Activated naive CD4-positive, alpha-beta T cell treated with anti-CD3 and anti-CD28 coated beads, Interleukin-2, amount 10 ng/mL, durations not matched to agents 7 days and 5 days (primary cell): ENCODE results near the gene KIF26B.
"Not testable (repeated sequence)": the region's sequence is repeated elsewhere in the genome, so short reads cannot be mapped to it uniquely, and the experiment has no call there.

Experiments
- CTCF ChIA-PET: fragments of 350-600 bp; sonication (Branson Sonifier 250); formaldehyde crosslinking; loops from one replicate; lab custom pipeline; 2021; ENCODE audit warnings: antibody characterized with exemption; lab: Charles Lee
- DNase-seq: peaks from one replicate; pipeline ENCODE4 v3.0.0-alpha.2; 2020
- H3K27ac Mint-ChIP-seq: one replicate; pipeline ENCODE4 v1.8.0; 2021; ENCODE audit warnings: mild to moderate bottlenecking, moderate library complexity, mixed read lengths
- H3K27me3 Mint-ChIP-seq: one replicate; pipeline ENCODE4 v1.8.0; 2021; ENCODE audit warnings: mild to moderate bottlenecking, mixed read lengths
- H3K36me3 Mint-ChIP-seq: one replicate; pipeline ENCODE4 v1.8.0; 2021; ENCODE audit warnings: mixed read lengths
- H3K4me1 Mint-ChIP-seq: one replicate; pipeline ENCODE4 v1.8.0; 2021; ENCODE audit warnings: mixed read lengths
- H3K4me3 Mint-ChIP-seq: one replicate; pipeline ENCODE4 v1.8.0; 2021; ENCODE audit warnings: mild to moderate bottlenecking, moderate library complexity, mixed read lengths
- H3K9me3 Mint-ChIP-seq: one replicate; pipeline ENCODE4 v1.8.0; 2021; ENCODE audit warnings: mixed read lengths

Gene KIF26B

GRCh38 chr1:245337829-245338484, 183.2 kb downstream of the KIF26B start:
- no peaks in the 10 kb centered on the region for H3K9me3 Mint-ChIP-seq
- H3K36me3 Mint-ChIP-seq: no peaks in the 10 kb centered on the region
- H3K4me1 Mint-ChIP-seq: peaks cover 4% of the 10 kb centered on the region
- no peak overlapping the region for H3K4me3 Mint-ChIP-seq
- CTCF ChIA-PET: interaction anchor here (1.4 kb wide), 1 partner anchor 43 kb away, joined by 3 read pairs; no protein-coding TSS in a partner anchor
- no peak overlapping the region for H3K27ac Mint-ChIP-seq
- H3K27me3 Mint-ChIP-seq: peaks cover 4% of the 10 kb centered on the region
- DNase-seq: no peak

GRCh38 chr1:245338485-245338877, 183.7 kb downstream of the KIF26B start:
- Mint-ChIP-seq H3K27ac (no peak overlapping the region), H3K36me3 (no peaks in the 10 kb centered on the region)
- CTCF ChIA-PET: interaction anchor here (1.4 kb wide), 1 partner anchor 42 kb away, joined by 3 read pairs; no protein-coding TSS in a partner anchor

GRCh38 chr1:245341743-245342142, 187.0 kb downstream of the KIF26B start:
- Mint-ChIP-seq H3K36me3 (no peaks in the 10 kb centered on the region), H3K27ac (no peak overlapping the region), H3K9me3 (no peaks in the 10 kb centered on the region), H3K4me3 (no peak overlapping the region), H3K4me1 (peaks cover 4% of the 10 kb centered on the region), H3K27me3 (no peaks in the 10 kb centered on the region)
- CTCF ChIA-PET: no interaction called here
- no peak for DNase-seq

More at GRCh38 chr1:245338485-245338877, 183.7 kb downstream of the KIF26B start:
- DNase-seq: no peak
- H3K4me3 Mint-ChIP-seq: no peak overlapping the region
- H3K9me3 Mint-ChIP-seq: no peaks in the 10 kb centered on the region
- peaks cover 4% of the 10 kb centered on the region for H3K4me1 Mint-ChIP-seq
- peaks cover 4% of the 10 kb centered on the region for H3K27me3 Mint-ChIP-seq

GRCh38 chr1:245345191-245345884, 190.6 kb downstream of the KIF26B start:
- no peaks in the 10 kb centered on the region for H3K27me3 Mint-ChIP-seq
- CTCF ChIA-PET: no interaction called here
- no peaks in the 10 kb centered on the region for H3K9me3 Mint-ChIP-seq
- H3K4me3 Mint-ChIP-seq: no peak overlapping the region
- H3K36me3 Mint-ChIP-seq: no peaks in the 10 kb centered on the region
- no peak for DNase-seq
- no peak overlapping the region for H3K27ac Mint-ChIP-seq
- no peaks in the 10 kb centered on the region for H3K4me1 Mint-ChIP-seq

- Mint-ChIP-seq H3K4me1 (no peaks in the 10 kb centered on the region), H3K36me3 (no peaks in the 10 kb centered on the region), H3K27ac (no peak overlapping the region), H3K27me3 (no peaks in the 10 kb centered on the region), H3K4me3 (no peak overlapping the region), H3K9me3 (no peaks in the 10 kb centered on the region)
- CTCF ChIA-PET: no interaction called here
- no peak for DNase-seq
Observed at GRCh38 chr1:245348626-245349025, 193.8 kb downstream of the KIF26B start.

- Mint-ChIP-seq H3K36me3 (no peaks in the 10 kb centered on the region), H3K4me1 (no peaks in the 10 kb centered on the region), H3K9me3 (no peaks in the 10 kb centered on the region), H3K27me3 (no peaks in the 10 kb centered on the region), H3K27ac (no peak overlapping the region), H3K4me3 (no peak overlapping the region)
- no peak for DNase-seq
- CTCF ChIA-PET: no interaction called here
Observed at GRCh38 chr1:245353411-245353810, 198.6 kb downstream of the KIF26B start.

GRCh38 chr1:245353915-245354775, 199.4 kb downstream of the KIF26B start:
- Mint-ChIP-seq H3K9me3 (no peaks in the 10 kb centered on the region), H3K4me3 (no peak overlapping the region), H3K27ac (no peak overlapping the region), H3K36me3 (no peaks in the 10 kb centered on the region), H3K4me1 (no peaks in the 10 kb centered on the region), H3K27me3 (no peaks in the 10 kb centered on the region)
- no peak for DNase-seq
- CTCF ChIA-PET: no interaction called here

GRCh38 chr1:245355851-245356630, 201.3 kb downstream of the KIF26B start:
- H3K27me3 Mint-ChIP-seq, H3K4me1 Mint-ChIP-seq, H3K4me3 Mint-ChIP-seq, H3K27ac Mint-ChIP-seq, DNase-seq, H3K36me3 Mint-ChIP-seq, H3K9me3 Mint-ChIP-seq, CTCF ChIA-PET: not testable (repeated sequence)

- Mint-ChIP-seq H3K27me3 (no peaks in the 10 kb centered on the region), H3K36me3 (no peaks in the 10 kb centered on the region), H3K27ac (no peak overlapping the region), H3K4me1 (no peaks in the 10 kb centered on the region), H3K9me3 (no peaks in the 10 kb centered on the region), H3K4me3 (no peak overlapping the region)
- CTCF ChIA-PET: no interaction called here
- no peak for DNase-seq
Observed at GRCh38 chr1:245356891-245357585, 202.3 kb downstream of the KIF26B start.

GRCh38 chr1:245359101-245359680, 204.4 kb downstream of the KIF26B start:
- DNase-seq, H3K36me3 Mint-ChIP-seq, H3K9me3 Mint-ChIP-seq, H3K4me3 Mint-ChIP-seq, CTCF ChIA-PET, H3K27ac Mint-ChIP-seq, H3K27me3 Mint-ChIP-seq, H3K4me1 Mint-ChIP-seq: not testable (repeated sequence)

- no peaks in the 10 kb centered on the region for H3K4me1 Mint-ChIP-seq
- H3K9me3 Mint-ChIP-seq: no peaks in the 10 kb centered on the region
- CTCF ChIA-PET: no interaction called here
- peaks cover 3% of the 10 kb centered on the region for H3K27me3 Mint-ChIP-seq
- H3K4me3 Mint-ChIP-seq: no peak overlapping the region
- H3K27ac Mint-ChIP-seq: no peak overlapping the region
- H3K36me3 Mint-ChIP-seq: no peaks in the 10 kb centered on the region
- DNase-seq: no peak
Observed at GRCh38 chr1:245361065-245361464, 206.3 kb downstream of the KIF26B start.

- no peaks in the 10 kb centered on the region for H3K4me1 Mint-ChIP-seq
Observed at GRCh38 chr1:245361951-245362350, 207.2 kb downstream of the KIF26B start.

GRCh38 chr1:245363461-245364200, 208.8 kb downstream of the KIF26B start:
- H3K27me3 Mint-ChIP-seq: peaks cover 3% of the 10 kb centered on the region
- no peaks in the 10 kb centered on the region for H3K36me3 Mint-ChIP-seq
- H3K4me1 Mint-ChIP-seq: no peaks in the 10 kb centered on the region
- no peak overlapping the region for H3K4me3 Mint-ChIP-seq
- no peak overlapping the region for H3K27ac Mint-ChIP-seq
- no peaks in the 10 kb centered on the region for H3K9me3 Mint-ChIP-seq
- DNase-seq: no peak
- CTCF ChIA-PET: no interaction called here

More at GRCh38 chr1:245361951-245362350, 207.2 kb downstream of the KIF26B start:
- Mint-ChIP-seq H3K4me3 (no peak overlapping the region), H3K9me3 (no peaks in the 10 kb centered on the region), H3K27ac (no peak overlapping the region), H3K36me3 (no peaks in the 10 kb centered on the region), H3K27me3 (peaks cover 3% of the 10 kb centered on the region)
- CTCF ChIA-PET: no interaction called here
- DNase-seq: no peak
